GM12864 (cell line): ENCODE results near the gene ZDHHC3.

Experiments
- DNase-seq: peaks from one replicate; pipeline ENCODE4 v3.0.0-alpha.2; 2011; ENCODE audit warnings: low read depth
- H3K4me3 ChIP-seq: 2 replicates; pipeline ENCODE4 v1.5.1; 2011; ENCODE audit warnings: mild to moderate bottlenecking, low read depth, low read length, control low read depth
- CTCF ChIP-seq: IDR thresholded peaks from 2 replicates; pipeline ENCODE4 v1.5.1; 2011; ENCODE audit warnings: low read depth, mild to moderate bottlenecking, moderate library complexity, low read length, control low read depth, inconsistent platforms; ENCODE audit errors: missing control alignments

The ZDHHC3 gene

GRCh38 chr3:44909063-44909462 lies 66.9 kb downstream of the ZDHHC3 start:
- no peak for DNase-seq
- no peak overlapping the region for H3K4me3 ChIP-seq
- TF ChIP-seq CTCF = no peak

- DNase-seq = no peak
- H3K4me3 ChIP-seq = no peak overlapping the region
- no peak for TF ChIP-seq CTCF
Measured at GRCh38 chr3:44907612-44908011, 68.4 kb downstream of the ZDHHC3 start.

- no peak for TF ChIP-seq CTCF
- H3K4me3 ChIP-seq = no peak overlapping the region
- no peak for DNase-seq
Measured at GRCh38 chr3:44906997-44907396, 69.0 kb downstream of the ZDHHC3 start.

GRCh38 chr3:44905446-44906157 lies 70.4 kb downstream of the ZDHHC3 start:
- H3K4me3 ChIP-seq = no peak overlapping the region
- TF ChIP-seq CTCF = no peak
- DNase-seq = no peak

GRCh38 chr3:44903751-44904150 lies 72.2 kb downstream of the ZDHHC3 start:
- no peak overlapping the region for H3K4me3 ChIP-seq
- DNase-seq = no peak
- no peak for TF ChIP-seq CTCF

- TF ChIP-seq CTCF = no peak
- DNase-seq = no peak
- no peak overlapping the region for H3K4me3 ChIP-seq
Measured at GRCh38 chr3:44903314-44903713, 72.7 kb downstream of the ZDHHC3 start.

GRCh38 chr3:44902628-44903027 lies 73.3 kb downstream of the ZDHHC3 start:
- no peak for TF ChIP-seq CTCF
- no peak for DNase-seq
- no peak overlapping the region for H3K4me3 ChIP-seq
